Ishikawa (cell line): Measurements from ENCODE around the gene SLC28A3.

Source experiments
- CEBPB ChIP-seq: IDR thresholded peaks from 2 replicates; pipeline ENCODE4 v1.6.1; 2012
- CREB1 ChIP-seq: IDR thresholded peaks from 2 replicates; pipeline ENCODE4 v1.6.1; 2012; ENCODE audit warnings: low read depth
- EGR1 ChIP-seq: IDR thresholded peaks from 2 replicates; pipeline ENCODE4 v1.6.1; 2012
- EP300 ChIP-seq: IDR thresholded peaks from 2 replicates; pipeline ENCODE4 v1.6.1; 2012; ENCODE audit warnings: borderline replicate concordance
- FOXM1 ChIP-seq: IDR thresholded peaks from 2 replicates; pipeline ENCODE4 v1.6.1; 2012; ENCODE audit warnings: low read depth, borderline replicate concordance
- NFIC ChIP-seq: IDR thresholded peaks from 2 replicates; pipeline ENCODE4 v1.6.1; 2012
- RAD21 ChIP-seq: IDR thresholded peaks from 2 replicates; pipeline ENCODE4 v1.6.1; 2012; ENCODE audit warnings: low read depth
- TAF1 ChIP-seq: IDR thresholded peaks from 2 replicates; pipeline ENCODE4 v1.6.1; 2012; ENCODE audit warnings: low read depth, mild to moderate bottlenecking
- TCF12 ChIP-seq: IDR thresholded peaks from 2 replicates; pipeline ENCODE4 v1.6.1; 2012; ENCODE audit warnings: low read depth
- TEAD4 ChIP-seq: IDR thresholded peaks from 2 replicates; pipeline ENCODE4 v1.6.1; 2012
- YY1 ChIP-seq: IDR thresholded peaks from 2 replicates; pipeline ENCODE4 v1.6.1; 2012; ENCODE audit warnings: low read depth
- ZBTB7A ChIP-seq: IDR thresholded peaks from 2 replicates; pipeline ENCODE4 v1.6.1; 2012; ENCODE audit warnings: low read depth
- TF ChIP-seq, protein P1 (sequence below): IDR thresholded peaks from 2 replicates; pipeline ENCODE4 v1.6.1; 2012; ENCODE audit warnings: low read depth, mild to moderate bottlenecking
- TF ChIP-seq, protein P2 (sequence below): IDR thresholded peaks from 2 replicates; pipeline ENCODE4 v1.6.1; 2012

DNA sequence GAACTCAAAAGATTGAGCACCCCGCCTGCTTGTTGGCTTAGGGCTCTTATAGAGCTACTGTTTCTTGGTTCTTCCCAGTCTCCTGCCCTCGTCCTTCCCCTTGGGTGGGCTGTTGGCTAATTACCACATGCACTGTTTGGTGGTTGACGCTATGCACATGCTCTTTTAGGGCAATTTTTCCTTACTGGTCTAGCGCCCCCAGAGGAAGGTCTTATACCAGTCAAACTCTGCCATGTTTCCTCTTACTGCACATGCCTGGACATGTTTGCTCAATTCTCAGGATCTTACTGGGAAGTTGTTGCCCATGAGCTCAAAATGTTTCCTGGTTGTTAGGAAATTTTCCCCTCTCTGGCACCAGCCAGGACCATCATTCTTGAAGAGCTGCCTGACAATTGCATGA is 101.9 kb downstream of the SLC28A3 start:
- TF ChIP-seq RAD21 (no peak), NFIC (no peak), EP300 (no peak), CREB1 (no peak), TAF1 (no peak), FOXM1 (no peak), CEBPB (no peak), TCF12 (no peak), ZBTB7A (no peak), TEAD4 (no peak), YY1 (no peak), EGR1 (no peak)
- TF ChIP-seq, protein P1, sequence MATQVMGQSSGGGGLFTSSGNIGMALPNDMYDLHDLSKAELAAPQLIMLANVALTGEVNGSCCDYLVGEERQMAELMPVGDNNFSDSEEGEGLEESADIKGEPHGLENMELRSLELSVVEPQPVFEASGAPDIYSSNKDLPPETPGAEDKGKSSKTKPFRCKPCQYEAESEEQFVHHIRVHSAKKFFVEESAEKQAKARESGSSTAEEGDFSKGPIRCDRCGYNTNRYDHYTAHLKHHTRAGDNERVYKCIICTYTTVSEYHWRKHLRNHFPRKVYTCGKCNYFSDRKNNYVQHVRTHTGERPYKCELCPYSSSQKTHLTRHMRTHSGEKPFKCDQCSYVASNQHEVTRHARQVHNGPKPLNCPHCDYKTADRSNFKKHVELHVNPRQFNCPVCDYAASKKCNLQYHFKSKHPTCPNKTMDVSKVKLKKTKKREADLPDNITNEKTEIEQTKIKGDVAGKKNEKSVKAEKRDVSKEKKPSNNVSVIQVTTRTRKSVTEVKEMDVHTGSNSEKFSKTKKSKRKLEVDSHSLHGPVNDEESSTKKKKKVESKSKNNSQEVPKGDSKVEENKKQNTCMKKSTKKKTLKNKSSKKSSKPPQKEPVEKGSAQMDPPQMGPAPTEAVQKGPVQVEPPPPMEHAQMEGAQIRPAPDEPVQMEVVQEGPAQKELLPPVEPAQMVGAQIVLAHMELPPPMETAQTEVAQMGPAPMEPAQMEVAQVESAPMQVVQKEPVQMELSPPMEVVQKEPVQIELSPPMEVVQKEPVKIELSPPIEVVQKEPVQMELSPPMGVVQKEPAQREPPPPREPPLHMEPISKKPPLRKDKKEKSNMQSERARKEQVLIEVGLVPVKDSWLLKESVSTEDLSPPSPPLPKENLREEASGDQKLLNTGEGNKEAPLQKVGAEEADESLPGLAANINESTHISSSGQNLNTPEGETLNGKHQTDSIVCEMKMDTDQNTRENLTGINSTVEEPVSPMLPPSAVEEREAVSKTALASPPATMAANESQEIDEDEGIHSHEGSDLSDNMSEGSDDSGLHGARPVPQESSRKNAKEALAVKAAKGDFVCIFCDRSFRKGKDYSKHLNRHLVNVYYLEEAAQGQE, result no peak
- TF ChIP-seq, protein P2, sequence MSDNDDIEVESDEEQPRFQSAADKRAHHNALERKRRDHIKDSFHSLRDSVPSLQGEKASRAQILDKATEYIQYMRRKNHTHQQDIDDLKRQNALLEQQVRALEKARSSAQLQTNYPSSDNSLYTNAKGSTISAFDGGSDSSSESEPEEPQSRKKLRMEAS, result no peak
